Measurements from ENCODE around the gene GRIN2C. TPM values are rescaled to one million over a fixed set of nuclear protein-coding genes. Genes with fewer than 3 reads are reported as not detected.

The GRIN2C gene
- total and polyA plus RNA-seq, 2 of the 4 experiments (the other 2 are of a cell fraction) = 0.22 TPM; not detected in 1

GRCh38 chr17:74833501-74834377 is 25.9 kb downstream of the GRIN2C start (continued):
- no peak for TF ChIP-seq MAZ (IDR thresholded peaks at IDR 0.05; ENCODE audit: borderline replicate concordance, low read depth, low read length)

GRCh38 chr17:74832421-74832820 is 27.3 kb downstream of the GRIN2C start:
- CTCF ChIA-PET = no interaction called here
- no TSS peak for BruUV-seq (replicated peaks)
- Histone ChIP-seq H3K27ac (ENCODE audit: insufficient read depth, low read length) (no peak overlapping the region), H3K56ac (ENCODE audit: extremely low read depth, insufficient read depth, low read length) (no peak overlapping the region), H3K4ac (ENCODE audit: low read depth, low read length) (no peak overlapping the region), H4K91ac (ENCODE audit: insufficient read depth, low read depth, low read length) (no peak overlapping the region), H2BK15ac (ENCODE audit: low read depth, low read length) (no peak overlapping the region), H3K27me3 (ENCODE audit: control insufficient read depth, insufficient read depth, low read length) (no peaks in the 10 kb centered on the region), H3K14ac (replicated peaks; ENCODE audit: low read depth, low read length) (no peak overlapping the region), H3K9me1 (ENCODE audit: insufficient read depth, low read length) (peaks cover 4% of the 10 kb centered on the region; the same call in 1 of the 2 replicates), H4K5ac (ENCODE audit: low read depth, low read length) (no peak overlapping the region), H3K4me3 (ENCODE audit: insufficient read depth, low read depth, low read length) (no peak overlapping the region), H3K36me3 (ENCODE audit: control insufficient read depth, insufficient read depth, low read length) (peaks cover 13% of the 10 kb centered on the region), H4K8ac (ENCODE audit: low read depth in 2 of 2, low read length in 2 of 2) (no peak overlapping the region), H3K23ac (ENCODE audit: low read depth, low read length) (no peak overlapping the region), H3K79me1 (ENCODE audit: low read depth in 1 of 2, low read length in 2 of 2) (no peaks in the 10 kb centered on the region), H4K20me1 (ENCODE audit: insufficient read depth, low read length) (no peaks in the 10 kb centered on the region; the same call in 1 of the 2 replicates), H3K4me2 (ENCODE audit: low read depth, low read length) (no peak overlapping the region), H2BK20ac (ENCODE audit: low read depth, low read length) (no peak overlapping the region), H2AFZ (replicated peaks; ENCODE audit: low read length, poor library complexity) (no peak overlapping the region), H2AK9ac (replicated peaks; ENCODE audit: low read depth, low read length, poor library complexity) (no peak overlapping the region), H3K9ac (ENCODE audit: low read depth, low read length) (no peak overlapping the region), H2AK5ac (ENCODE audit: low read depth, low read length) (no peak overlapping the region), H3K4me1 (ENCODE audit: control insufficient read depth, insufficient read depth, low read length) (peaks cover 4% of the 10 kb centered on the region), H3K18ac (ENCODE audit: low read depth, low read length) (no peak overlapping the region), H2BK120ac (ENCODE audit: low read depth, low read length) (no peak overlapping the region), H3K9me3 (ENCODE audit: control insufficient read depth, insufficient read depth, low read length) (no peaks in the 10 kb centered on the region), H2BK5ac (ENCODE audit: low read depth, low read length, poor library complexity, severe bottlenecking) (no peak overlapping the region)
- dilution Hi-C loops (cut with HindIII; ENCODE audit: low sequenced_read_pairs, unreplicated experiment) = no loop called here
- no peak for DNase-seq
- POLR2A ChIA-PET (ENCODE audit: unreplicated experiment) = no interaction called here
- intact Hi-C loops (cut with micrococcal nuclease) = no loop called here
- in situ Hi-C loops (cut with MboI; ENCODE audit: low sequenced_read_pairs) = no loop called here
- no peak for ATAC-seq (ENCODE audit: low read depth)
- 80% methylated on average over 4 of the region's 9 CpGs; no CpG with 5 or more reads in 1 of the 2 experiments for WGBS, 2 experiments (ENCODE audit: extremely low coverage in 2 of 2, insufficient read length in 1 of 2)
- TF ChIP-seq FOS (IDR thresholded peaks at IDR 0.05; ENCODE audit: low read depth, low read length) (no peak), MXI1 (IDR thresholded peaks at IDR 0.05; ENCODE audit: borderline replicate concordance, low read depth, low read length) (no peak), BHLHE40 (IDR thresholded peaks at IDR 0.05; ENCODE audit: low read depth, low read length) (no peak), RCOR1 (IDR thresholded peaks at IDR 0.05; ENCODE audit: insufficient replicate concordance, low read length) (no peak), RAD21 (IDR thresholded peaks at IDR 0.05; ENCODE audit: low read length) (no peak), RFX5 (IDR thresholded peaks at IDR 0.05; ENCODE audit: low read depth, low read length) (no peak), CHD1 (IDR thresholded peaks at IDR 0.05; ENCODE audit: low read depth, low read length) (no peak), NFE2L2 (IDR thresholded peaks at IDR 0.05; ENCODE audit: low read depth, low read length) (no peak), SMC3 (IDR thresholded peaks at IDR 0.05; ENCODE audit: low read depth, low read length) (no peak), POLR2A (IDR thresholded peaks at IDR 0.05; ENCODE audit: low read depth, low read length) (no peak), MAFK (IDR thresholded peaks at IDR 0.05; ENCODE audit: low read depth, low read length) (no peak), USF2 (IDR thresholded peaks at IDR 0.05; ENCODE audit: low read depth, low read length) (no peak), MAZ (IDR thresholded peaks at IDR 0.05; ENCODE audit: borderline replicate concordance, low read depth, low read length) (no peak), CEBPB (IDR thresholded peaks at IDR 0.05; ENCODE audit: low read depth, low read length) (no peak), CTCF (conservative IDR thresholded peaks at IDR 0.05; ENCODE audit: low read depth, low read length) (no peak)

Measured in IMR-90 (cell line).